ENCODE data around the gene UMOD.

GRCh38 chr16:20313741-20314140 lies 38.8 kb downstream of the UMOD start:
- no peak for TF ChIP-seq CTCF (IDR thresholded peaks at IDR 0.05; ENCODE audit: low read depth, low read length, missing input control)
- no peak for TF ChIP-seq FOXA1 (IDR thresholded peaks at IDR 0.05)
- TF ChIP-seq REST (IDR thresholded peaks at IDR 0.05): no peak
- no peak for TF ChIP-seq RAD21 (IDR thresholded peaks at IDR 0.05)

Measured in liver (tissue), 3 donors.